ENCODE results near the gene ANKRD55. TPM values are rescaled to one million over a fixed set of nuclear protein-coding genes. Genes with fewer than 3 reads are reported as not detected.

The ANKRD55 gene
- total RNA-seq, 1 donor from 2014 or later: not detected

DNA sequence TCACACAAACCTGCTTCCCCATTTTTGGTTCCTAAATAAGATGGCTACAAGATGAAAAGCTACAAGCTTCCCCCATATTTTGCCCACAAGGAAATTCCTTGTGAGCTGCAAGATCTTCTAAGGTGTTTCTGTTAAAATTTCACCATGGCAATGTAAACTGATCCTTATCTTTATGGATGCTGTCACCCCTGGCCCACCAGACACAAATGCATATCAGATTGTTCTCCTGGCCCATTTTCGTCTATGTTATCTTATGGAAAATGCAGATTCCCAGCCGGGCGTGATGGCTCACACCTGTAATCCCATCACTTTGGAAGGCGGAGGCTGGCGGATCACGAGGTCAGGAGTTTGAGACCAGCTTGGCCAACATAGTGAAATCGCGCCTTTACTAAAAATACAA, 173.3 kb downstream of the ANKRD55 start:
- H3K4me3 ChIP-seq: no peak overlapping the region
- H3K9me3 ChIP-seq (ENCODE audit: low read depth): no peaks in the 10 kb centered on the region
- no peaks in the 10 kb centered on the region for H4K20me1 ChIP-seq (ENCODE audit: low read depth)
- no peaks in the 10 kb centered on the region for H3K79me2 ChIP-seq (ENCODE audit: low read depth)
- H2AFZ ChIP-seq (replicated peaks): no peak overlapping the region
- H3K4me1 ChIP-seq: no peaks in the 10 kb centered on the region
- H3K27me3 Mint-ChIP-seq (ENCODE audit: insufficient read depth, low read depth): no peaks in the 10 kb centered on the region
- H3K4me3 Mint-ChIP-seq: no peak overlapping the region
- H3K9ac ChIP-seq: no peak overlapping the region
- DNase-seq (ENCODE audit: low spot score): no peak
- no peak overlapping the region for H3K27ac ChIP-seq
- no peak overlapping the region for H3K4me2 ChIP-seq
- no peaks in the 10 kb centered on the region for H3K9me3 Mint-ChIP-seq
- H3K4me1 Mint-ChIP-seq: no peaks in the 10 kb centered on the region
- no peaks in the 10 kb centered on the region for H3K36me3 Mint-ChIP-seq
- no peak for TF ChIP-seq EZH2phosphoT487 (IDR thresholded peaks at IDR 0.05)
- TF ChIP-seq, protein P1, sequence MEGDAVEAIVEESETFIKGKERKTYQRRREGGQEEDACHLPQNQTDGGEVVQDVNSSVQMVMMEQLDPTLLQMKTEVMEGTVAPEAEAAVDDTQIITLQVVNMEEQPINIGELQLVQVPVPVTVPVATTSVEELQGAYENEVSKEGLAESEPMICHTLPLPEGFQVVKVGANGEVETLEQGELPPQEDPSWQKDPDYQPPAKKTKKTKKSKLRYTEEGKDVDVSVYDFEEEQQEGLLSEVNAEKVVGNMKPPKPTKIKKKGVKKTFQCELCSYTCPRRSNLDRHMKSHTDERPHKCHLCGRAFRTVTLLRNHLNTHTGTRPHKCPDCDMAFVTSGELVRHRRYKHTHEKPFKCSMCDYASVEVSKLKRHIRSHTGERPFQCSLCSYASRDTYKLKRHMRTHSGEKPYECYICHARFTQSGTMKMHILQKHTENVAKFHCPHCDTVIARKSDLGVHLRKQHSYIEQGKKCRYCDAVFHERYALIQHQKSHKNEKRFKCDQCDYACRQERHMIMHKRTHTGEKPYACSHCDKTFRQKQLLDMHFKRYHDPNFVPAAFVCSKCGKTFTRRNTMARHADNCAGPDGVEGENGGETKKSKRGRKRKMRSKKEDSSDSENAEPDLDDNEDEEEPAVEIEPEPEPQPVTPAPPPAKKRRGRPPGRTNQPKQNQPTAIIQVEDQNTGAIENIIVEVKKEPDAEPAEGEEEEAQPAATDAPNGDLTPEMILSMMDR (IDR thresholded peaks at IDR 0.05): no peak
- no peak for TF ChIP-seq EZH2 (IDR thresholded peaks at IDR 0.05)
- no peaks in the 10 kb centered on the region for H3K36me3 ChIP-seq
- H3K27me3 ChIP-seq: no peaks in the 10 kb centered on the region
- no peak overlapping the region for H3K27ac Mint-ChIP-seq
- H3F3A ChIP-seq (ENCODE audit: low read depth): no peaks in the 10 kb centered on the region

GRCh38 chr5:56056875-56057274, 176.3 kb downstream of the ANKRD55 start:
- TF ChIP-seq, protein P1 (IDR thresholded peaks at IDR 0.05): no peak
- TF ChIP-seq EZH2 (IDR thresholded peaks at IDR 0.05) (no peak), EZH2phosphoT487 (IDR thresholded peaks at IDR 0.05) (no peak)
- Histone ChIP-seq H2AFZ (replicated peaks) (no peak overlapping the region), H3K9me3 (ENCODE audit: low read depth) (no peaks in the 10 kb centered on the region), H4K20me1 (ENCODE audit: low read depth) (no peaks in the 10 kb centered on the region), H3F3A (ENCODE audit: low read depth) (no peaks in the 10 kb centered on the region), H3K79me2 (ENCODE audit: low read depth) (no peaks in the 10 kb centered on the region), H3K27me3 (no peaks in the 10 kb centered on the region), H3K4me1 (no peaks in the 10 kb centered on the region), H3K4me3 (no peak overlapping the region), H3K36me3 (no peaks in the 10 kb centered on the region), H3K27ac (no peak overlapping the region), H3K4me2 (no peak overlapping the region), H3K9ac (no peak overlapping the region)
- H3K27me3 Mint-ChIP-seq (ENCODE audit: insufficient read depth, low read depth): no peaks in the 10 kb centered on the region
- H3K27ac Mint-ChIP-seq: no peak overlapping the region
- H3K9me3 Mint-ChIP-seq: peaks cover 9% of the 10 kb centered on the region
- DNase-seq (ENCODE audit: low spot score): no peak
- H3K36me3 Mint-ChIP-seq: no peaks in the 10 kb centered on the region
- H3K4me1 Mint-ChIP-seq: no peaks in the 10 kb centered on the region
- H3K4me3 Mint-ChIP-seq: no peak overlapping the region

DNA sequence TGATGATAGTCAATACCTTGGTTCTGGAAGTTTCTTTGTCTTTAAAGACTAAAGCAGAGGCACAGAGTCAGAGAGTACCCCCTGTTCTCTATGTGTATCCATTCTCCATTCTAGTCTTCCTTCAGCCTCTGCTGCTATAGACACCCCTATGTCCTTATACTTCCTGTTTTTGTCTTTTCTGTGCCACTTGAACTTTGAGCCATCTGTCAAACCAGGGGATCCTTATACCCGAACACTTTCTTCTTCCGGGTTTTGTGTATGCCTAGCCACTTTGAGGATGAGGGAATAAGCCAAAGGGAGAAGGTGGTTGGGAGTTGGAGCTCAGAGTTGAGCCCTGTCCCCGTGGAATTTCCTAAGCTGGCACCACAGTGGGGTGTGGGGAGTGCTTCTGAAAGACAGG, 177.3 kb downstream of the ANKRD55 start:
- Mint-ChIP-seq H3K4me1 (no peaks in the 10 kb centered on the region), H3K27me3 (ENCODE audit: insufficient read depth, low read depth) (no peaks in the 10 kb centered on the region), H3K36me3 (no peaks in the 10 kb centered on the region), H3K27ac (no peak overlapping the region), H3K9me3 (peaks cover 9% of the 10 kb centered on the region), H3K4me3 (no peak overlapping the region)
- H3K9ac ChIP-seq: no peak overlapping the region
- no peaks in the 10 kb centered on the region for H3F3A ChIP-seq (ENCODE audit: low read depth)
- H3K4me2 ChIP-seq: no peak overlapping the region
- H3K4me3 ChIP-seq: no peak overlapping the region
- H4K20me1 ChIP-seq (ENCODE audit: low read depth): no peaks in the 10 kb centered on the region
- TF ChIP-seq, protein P1 (IDR thresholded peaks at IDR 0.05): no peak
- TF ChIP-seq EZH2 (IDR thresholded peaks at IDR 0.05): no peak
- no peak for TF ChIP-seq EZH2phosphoT487 (IDR thresholded peaks at IDR 0.05)
- H3K27me3 ChIP-seq: no peaks in the 10 kb centered on the region
- no peak for DNase-seq (ENCODE audit: low spot score)
- no peak overlapping the region for H2AFZ ChIP-seq (replicated peaks)
- H3K79me2 ChIP-seq (ENCODE audit: low read depth): no peaks in the 10 kb centered on the region
- H3K4me1 ChIP-seq: no peaks in the 10 kb centered on the region
- H3K27ac ChIP-seq: no peak overlapping the region
- no peaks in the 10 kb centered on the region for H3K36me3 ChIP-seq
- no peaks in the 10 kb centered on the region for H3K9me3 ChIP-seq (ENCODE audit: low read depth)

Measured in neural progenitor cell (in vitro differentiated cells).